ENCODE measurements around the gene TMEM184B.

The TMEM184B gene

GRCh38 chr22:38272373-38273134, at the start of gene TMEM184B:
Gene TMEM184B (minus strand): TSS chr22:38273010. CDS start chr22:38247961, 25,049 bp downstream.
- peak; percentile 48 to 79 (median 58) for DNase-seq (ENCODE audit: low read depth in 2 of 3, low spot score in 1 of 3)

- no peak for DNase-seq (ENCODE audit: low read depth in 2 of 3, low spot score in 1 of 3)
Measured at GRCh38 chr22:38320605-38321402, 48.0 kb upstream of the TMEM184B start.

- no peak for DNase-seq (ENCODE audit: low read depth in 2 of 3, low spot score in 1 of 3)
Measured at GRCh38 chr22:38318792-38319773, 46.3 kb upstream of the TMEM184B start.

- DNase-seq (ENCODE audit: low read depth in 2 of 3, low spot score in 1 of 3): no peak
Measured at GRCh38 chr22:38317995-38318715, 45.3 kb upstream of the TMEM184B start.

- DNase-seq (ENCODE audit: low read depth in 2 of 3, low spot score in 1 of 3): peak in 2 of 3 donors; percentile 52 to 69
Measured at GRCh38 chr22:38317122-38317994, 44.5 kb upstream of the TMEM184B start, which contains the start of gene CSNK1E. Gene CSNK1E (minus strand): TSS chr22:38317433. CDS start chr22:38314157, 3,276 bp downstream.

- no peak for DNase-seq (ENCODE audit: low read depth in 2 of 3, low spot score in 1 of 3)
Measured at GRCh38 chr22:38316364-38317121, 43.7 kb upstream of the TMEM184B start.

- no peak for DNase-seq (ENCODE audit: low read depth in 2 of 3, low spot score in 1 of 3)
Measured at GRCh38 chr22:38315823-38316363, 43.1 kb upstream of the TMEM184B start.

GRCh38 chr22:38314933-38315822, 42.4 kb upstream of the TMEM184B start:
- no peak for DNase-seq (ENCODE audit: low read depth in 2 of 3, low spot score in 1 of 3)

GRCh38 chr22:38314051-38314932, 41.5 kb upstream of the TMEM184B start:
- no peak for DNase-seq (ENCODE audit: low read depth in 2 of 3, low spot score in 1 of 3)

- DNase-seq (ENCODE audit: low read depth in 2 of 3, low spot score in 1 of 3): no peak
Measured at GRCh38 chr22:38313384-38313955, 40.7 kb upstream of the TMEM184B start.

- DNase-seq (ENCODE audit: low read depth in 2 of 3, low spot score in 1 of 3): no peak
Measured at GRCh38 chr22:38312261-38312800, 39.5 kb upstream of the TMEM184B start.

GRCh38 chr22:38311323-38311620, 38.5 kb upstream of the TMEM184B start:
- DNase-seq (ENCODE audit: low read depth in 2 of 3, low spot score in 1 of 3): no peak

- no peak for DNase-seq (ENCODE audit: low read depth in 2 of 3, low spot score in 1 of 3)
Measured at GRCh38 chr22:38310518-38311322, 37.9 kb upstream of the TMEM184B start.

- no peak for DNase-seq (ENCODE audit: low read depth in 2 of 3, low spot score in 1 of 3)
Measured at GRCh38 chr22:38309614-38310517, 37.1 kb upstream of the TMEM184B start.
